ENCODE results near the gene LRRC74A. TPM values are rescaled to one million over a fixed set of nuclear protein-coding genes. Genes with fewer than 3 reads are reported as not detected.

Gene LRRC74A
- total RNA-seq, 1 experiment from 2014 or later, result not detected

DNA sequence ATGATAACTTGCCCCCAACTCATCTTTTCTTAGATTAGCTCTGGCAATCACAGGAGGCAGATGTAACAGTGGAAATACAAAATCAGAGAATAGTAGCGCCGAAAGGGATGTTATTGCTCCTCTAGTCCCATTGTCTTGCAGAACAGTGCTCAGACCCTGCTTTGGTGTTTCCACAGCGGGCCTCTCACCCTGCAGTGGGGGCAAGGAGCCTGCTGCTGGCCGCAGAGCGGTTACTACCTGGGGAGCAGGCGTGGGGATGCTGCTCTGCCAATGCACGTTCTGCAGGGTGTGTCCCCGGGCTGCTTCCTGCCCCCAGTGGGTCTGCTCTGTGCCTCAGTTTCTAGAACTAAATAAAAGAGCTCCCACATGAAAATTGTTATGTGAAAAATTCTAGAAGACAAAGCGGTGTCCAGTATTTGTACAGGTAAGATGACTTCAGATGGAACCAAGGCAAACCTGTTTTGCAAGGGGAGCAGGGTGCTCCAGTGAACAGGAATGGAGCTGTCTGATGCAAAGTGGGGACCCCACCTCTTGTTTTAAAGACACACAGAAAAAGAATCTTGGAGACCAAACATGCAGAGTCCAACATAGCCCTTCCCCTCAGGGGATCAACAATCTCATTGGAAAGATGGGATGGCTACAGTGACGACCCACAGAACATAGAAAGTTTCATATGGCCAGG lies 35.5 kb downstream of the LRRC74A start:
- Mint-ChIP-seq H3K4me3 (no peak overlapping the region; a peak in 1 of 5 replicates), H3K9me3 (no peaks in the 10 kb centered on the region; a peak in 1 of 5 replicates), H3K4me1 (peaks cover 33 to 35% of the 10 kb centered on the region in 2 experiments), H3K36me3 (ENCODE audit: insufficient read depth in 1 of 3, low read depth in 3 of 3) (no peaks in the 10 kb centered on the region), H3K27me3 (ENCODE audit: low read depth) (peaks cover 14% of the 10 kb centered on the region), H3K27ac (peak overlapping the region in 1 of 3 experiments; percentile 21; a peak in 1 of 7 replicates)
- Histone ChIP-seq H2BK12ac (ENCODE audit: insufficient read length, low read depth, low read length) (no peak overlapping the region), H3K23ac (ENCODE audit: insufficient read length, low read depth, low read length) (no peak overlapping the region), H2BK20ac (ENCODE audit: low read depth, low read length, poor library complexity, severe bottlenecking) (no peak overlapping the region), H2AK5ac (ENCODE audit: insufficient read length, low read length) (no peak overlapping the region), H2BK15ac (ENCODE audit: low read depth, low read length) (no peak overlapping the region), H3K18ac (ENCODE audit: insufficient read length, low read depth, low read length) (no peak overlapping the region), H3K79me2 (ENCODE audit: insufficient read depth, low read length) (no peaks in the 10 kb centered on the region), H4K91ac (ENCODE audit: insufficient read length, low read depth, low read length) (no peak overlapping the region), H3K27me3 (ENCODE audit: insufficient read depth, low read length) (no peaks in the 10 kb centered on the region), H3K14ac (ENCODE audit: insufficient read depth, low read length) (no peak overlapping the region), H4K5ac (ENCODE audit: insufficient read length, low read depth, low read length) (no peak overlapping the region), H4K20me1 (ENCODE audit: control insufficient read depth, insufficient read depth, insufficient read length) (no peaks in the 10 kb centered on the region), H3K9ac (ENCODE audit: extremely low read depth, insufficient read length, low read length) (no peak overlapping the region), H4K8ac (replicated peaks; ENCODE audit: insufficient read length, low read depth, low read length) (no peak overlapping the region), H3K9me3 (ENCODE audit: control insufficient read depth, low read depth, low read length) (no peaks in the 10 kb centered on the region), H3K79me1 (ENCODE audit: insufficient read depth, low read depth, low read length, poor library complexity, severe bottlenecking) (no peaks in the 10 kb centered on the region), H3K56ac (ENCODE audit: insufficient read length, low read depth, low read length) (no peak overlapping the region), H3K23me2 (ENCODE audit: insufficient read length, low read depth, low read length, poor library complexity, severe bottlenecking) (no peaks in the 10 kb centered on the region), H2BK120ac (ENCODE audit: low read depth, low read length, poor library complexity, severe bottlenecking) (no peak overlapping the region), H2BK5ac (ENCODE audit: insufficient read length, low read length) (no peak overlapping the region), H3K4me2 (ENCODE audit: insufficient read depth, insufficient read length, low read length) (no peak overlapping the region), H3K4me1 (ENCODE audit: insufficient read depth, low read length) (peaks cover 3% of the 10 kb centered on the region; the same call in 1 of the 2 replicates), H3K4ac (ENCODE audit: low read depth, low read length) (no peak overlapping the region), H2AFZ (ENCODE audit: low read length) (no peak overlapping the region), H3K27ac (ENCODE audit: insufficient read length, low read depth, low read length) (no peak overlapping the region), H3T11ph (ENCODE audit: low read length) (no peak overlapping the region)
- DNase-seq, result no peak
- no CpG with 5 or more reads among the region's 10 CpGs for WGBS (ENCODE audit: extremely low coverage, insufficient read length, low lambda C conversion rate)
- TF ChIP-seq CTCF (conservative IDR thresholded peaks at IDR 0.05), result no peak

All from H9 (cell line).